B cell (primary cell): ENCODE measurements around the gene ARHGAP22.

Experiments
- EZH2 ChIP-seq: IDR thresholded peaks from 2 replicates; pipeline ENCODE4 v1.6.1; 2012; ENCODE audit warnings: borderline replicate concordance, low read depth, mild to moderate bottlenecking, moderate library complexity, low read length; ENCODE audit not compliant: insufficient read depth, poor library complexity, severe bottlenecking
- TF ChIP-seq, protein P1 (sequence below): fragments of 200-600 bp; IDR thresholded peaks from one replicate; pipeline ENCODE4 v1.8.0; 2022; ENCODE audit warnings: antibody characterized with exemption, mild to moderate bottlenecking

DNA sequence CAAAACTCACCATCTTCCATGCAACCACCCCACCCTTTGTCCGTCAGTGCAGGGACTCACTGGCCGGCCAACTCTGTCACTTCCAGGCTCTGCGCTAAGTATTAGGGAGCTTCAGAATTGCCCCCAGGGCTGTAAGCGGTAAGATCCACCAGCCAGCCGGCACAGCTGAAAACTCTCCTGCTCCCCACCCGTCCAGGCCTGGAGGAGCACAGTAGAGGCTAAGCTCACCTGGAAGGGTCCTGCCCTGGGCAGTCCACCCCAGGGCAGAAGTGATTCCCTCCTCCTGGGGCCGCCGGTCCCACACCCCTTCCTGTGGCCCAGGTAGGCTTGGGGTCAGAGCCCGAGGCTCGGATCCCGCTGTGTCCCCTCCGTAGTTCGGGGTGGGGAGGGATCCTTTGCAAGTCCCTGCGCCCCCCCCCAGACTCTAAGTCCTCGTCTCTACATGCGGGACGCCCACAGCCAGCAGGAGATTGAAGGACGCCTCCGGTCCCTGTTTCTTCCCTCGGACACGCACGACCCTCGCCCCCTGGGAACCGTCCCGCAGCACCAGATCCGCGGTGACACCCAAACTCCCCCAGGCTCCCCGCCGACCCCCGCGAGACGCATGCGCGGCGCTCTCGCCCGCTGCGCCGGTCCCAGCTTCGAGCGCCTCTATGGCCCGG, 138.9 kb downstream of the ARHGAP22 start:
- TF ChIP-seq, protein P1, sequence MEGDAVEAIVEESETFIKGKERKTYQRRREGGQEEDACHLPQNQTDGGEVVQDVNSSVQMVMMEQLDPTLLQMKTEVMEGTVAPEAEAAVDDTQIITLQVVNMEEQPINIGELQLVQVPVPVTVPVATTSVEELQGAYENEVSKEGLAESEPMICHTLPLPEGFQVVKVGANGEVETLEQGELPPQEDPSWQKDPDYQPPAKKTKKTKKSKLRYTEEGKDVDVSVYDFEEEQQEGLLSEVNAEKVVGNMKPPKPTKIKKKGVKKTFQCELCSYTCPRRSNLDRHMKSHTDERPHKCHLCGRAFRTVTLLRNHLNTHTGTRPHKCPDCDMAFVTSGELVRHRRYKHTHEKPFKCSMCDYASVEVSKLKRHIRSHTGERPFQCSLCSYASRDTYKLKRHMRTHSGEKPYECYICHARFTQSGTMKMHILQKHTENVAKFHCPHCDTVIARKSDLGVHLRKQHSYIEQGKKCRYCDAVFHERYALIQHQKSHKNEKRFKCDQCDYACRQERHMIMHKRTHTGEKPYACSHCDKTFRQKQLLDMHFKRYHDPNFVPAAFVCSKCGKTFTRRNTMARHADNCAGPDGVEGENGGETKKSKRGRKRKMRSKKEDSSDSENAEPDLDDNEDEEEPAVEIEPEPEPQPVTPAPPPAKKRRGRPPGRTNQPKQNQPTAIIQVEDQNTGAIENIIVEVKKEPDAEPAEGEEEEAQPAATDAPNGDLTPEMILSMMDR, result no peak
- TF ChIP-seq EZH2, result no peak
